SK-N-SH treated with all-trans-retinoic acid at 6 μM for 48 hours (cell line): ENCODE data around the gene CPA3.
A peak's percentile ranks its signal among the peaks of the same experiment; 100 is the strongest.

Experiments
- ATAC-seq: fragments of 200-7000 bp; cut with Tn5 transposase; 3 replicates; pipeline ENCODE4 v1.9.1; 2020; ENCODE audit warnings: mild to moderate bottlenecking, moderate library complexity
- ARNTL ChIP-seq: fragments of 450-650 bp; formaldehyde crosslinking; IDR thresholded peaks from 2 replicates; pipeline ENCODE4 v1.5.0; 2020; ENCODE audit warnings: low read depth, mild to moderate bottlenecking, moderate library complexity, borderline replicate concordance
- BACH2 ChIP-seq: fragments of 250-450 bp; sonication (Bioruptor Pico); IDR thresholded peaks from 2 replicates; pipeline ENCODE4 v1.9.0; 2021; ENCODE audit warnings: mild to moderate bottlenecking, borderline replicate concordance
- CSDC2 ChIP-seq: fragments of 250-450 bp; sonication (Bioruptor Pico); IDR thresholded peaks from 2 replicates; pipeline ENCODE4 v1.5.0; 2020; ENCODE audit warnings: mild to moderate bottlenecking, moderate library complexity
- CSRNP3 ChIP-seq: fragments of 250-450 bp; sonication (Bioruptor Pico); IDR thresholded peaks from 2 replicates; pipeline ENCODE4 v1.5.1; 2021; ENCODE audit warnings: mild to moderate bottlenecking, moderate library complexity
- ESRRG ChIP-seq: fragments of 250-450 bp; sonication (Bioruptor Pico); IDR thresholded peaks from 2 replicates; pipeline ENCODE4 v1.6.1; 2021; ENCODE audit warnings: mild to moderate bottlenecking
- GLIS3 ChIP-seq: fragments of 250-450 bp; sonication (Bioruptor Pico); IDR thresholded peaks from 2 replicates; pipeline ENCODE4 v1.5.0; 2020; ENCODE audit warnings: mild to moderate bottlenecking, moderate library complexity
- ISL1 ChIP-seq: fragments of 250-450 bp; sonication (Bioruptor Pico); IDR thresholded peaks from 2 replicates; pipeline ENCODE4 v2.1.2; 2022; ENCODE audit warnings: mild to moderate bottlenecking, moderate library complexity
- OSR1 ChIP-seq: fragments of 250-450 bp; sonication (Bioruptor Pico); IDR thresholded peaks from 2 replicates; pipeline ENCODE4 v1.8.0; 2022; ENCODE audit warnings: moderate library complexity, mild to moderate bottlenecking, inconsistent platforms
- POU6F1 ChIP-seq: fragments of 250-450 bp; sonication (Bioruptor Pico); IDR thresholded peaks from 2 replicates; pipeline ENCODE4 v1.8.0; 2021; ENCODE audit warnings: low read depth, mild to moderate bottlenecking, moderate library complexity, borderline replicate concordance
- PPARA ChIP-seq: fragments of 250-450 bp; sonication (Bioruptor Pico); IDR thresholded peaks from 2 replicates; pipeline ENCODE4 v1.5.0; 2020; ENCODE audit warnings: mild to moderate bottlenecking, borderline replicate concordance
- RARB ChIP-seq: fragments of 250-450 bp; sonication (Bioruptor Pico); IDR thresholded peaks from 2 replicates; pipeline ENCODE4 v1.8.0; 2021; ENCODE audit warnings: mild to moderate bottlenecking, moderate library complexity
- SNAI2 ChIP-seq: fragments of 250-450 bp; sonication (Bioruptor Pico); IDR thresholded peaks from 2 replicates; pipeline ENCODE4 v1.5.0; 2020; ENCODE audit warnings: mild to moderate bottlenecking, moderate library complexity
- TCF4 ChIP-seq: fragments of 250-450 bp; sonication (Bioruptor Pico); IDR thresholded peaks from 2 replicates; pipeline ENCODE4 v1.8.0; 2021; ENCODE audit warnings: mild to moderate bottlenecking, moderate library complexity, borderline replicate concordance
- TOX ChIP-seq: fragments of 250-450 bp; sonication (Bioruptor Pico); IDR thresholded peaks from 2 replicates; pipeline ENCODE4 v1.8.0; 2021; ENCODE audit warnings: mild to moderate bottlenecking, moderate library complexity, borderline replicate concordance
- TSHZ2 ChIP-seq: fragments of 250-450 bp; sonication (Bioruptor Pico); IDR thresholded peaks from 2 replicates; pipeline ENCODE4 v1.5.0; 2020; ENCODE audit warnings: mild to moderate bottlenecking, moderate library complexity
- ZC3H10 ChIP-seq: fragments of 250-450 bp; sonication (Bioruptor Pico); IDR thresholded peaks from 2 replicates; pipeline ENCODE4 v1.5.1; 2021; ENCODE audit warnings: mild to moderate bottlenecking, moderate library complexity
- ZFP3 ChIP-seq: fragments of 250-450 bp; sonication (Bioruptor Pico); IDR thresholded peaks from 2 replicates; pipeline ENCODE4 v1.5.0; 2020; ENCODE audit warnings: mild to moderate bottlenecking, moderate library complexity
- ZFP30 ChIP-seq: fragments of 450-650 bp; formaldehyde crosslinking; IDR thresholded peaks from 2 replicates; pipeline ENCODE4 v1.5.0; 2022; ENCODE audit warnings: mild to moderate bottlenecking, moderate library complexity
- ZNF565 ChIP-seq: fragments of 450-650 bp; formaldehyde crosslinking; conservative IDR thresholded peaks from 2 replicates; pipeline ENCODE4 v1.5.0; 2020; ENCODE audit warnings: low read depth, mild to moderate bottlenecking, moderate library complexity
- ZNF70 ChIP-seq: fragments of 450-650 bp; formaldehyde crosslinking; IDR thresholded peaks from 2 replicates; pipeline ENCODE4 v1.5.0; 2020; ENCODE audit warnings: mild to moderate bottlenecking, moderate library complexity
- ZNF8 ChIP-seq: fragments of 450-650 bp; formaldehyde crosslinking; IDR thresholded peaks from 2 replicates; pipeline ENCODE4 v1.5.0; 2020; ENCODE audit warnings: mild to moderate bottlenecking, moderate library complexity

The CPA3 gene

GRCh38 chr3:148823026-148823425, 42.1 kb upstream of the CPA3 start:
- no peak for ATAC-seq
- TF ChIP-seq ESRRG (CRISPR knock-in tag) (no peak), POU6F1 (CRISPR knock-in tag) (no peak), TOX (CRISPR knock-in tag) (no peak), TSHZ2 (CRISPR knock-in tag) (no peak), CSDC2 (CRISPR knock-in tag) (no peak), SNAI2 (CRISPR knock-in tag) (no peak), ZC3H10 (CRISPR knock-in tag) (no peak), RARB (CRISPR knock-in tag) (no peak), ZNF565 (CRISPR knock-in tag) (no peak), ARNTL (CRISPR knock-in tag) (no peak), BACH2 (CRISPR knock-in tag) (no peak), TCF4 (CRISPR knock-in tag) (no peak), OSR1 (CRISPR knock-in tag) (no peak), ZNF70 (CRISPR knock-in tag) (no peak)

GRCh38 chr3:148825476-148825875, 39.6 kb upstream of the CPA3 start:
- no peak for ATAC-seq
- no peak for TF ChIP-seq CSRNP3 (CRISPR knock-in tag)
- TF ChIP-seq POU6F1 (CRISPR knock-in tag) = no peak
- TF ChIP-seq OSR1 (CRISPR knock-in tag) = no peak
- no peak for TF ChIP-seq ZNF8
- TF ChIP-seq, all 23 proteins: peak for 0

- ATAC-seq = no peak
- TF ChIP-seq ESRRG (CRISPR knock-in tag) = no peak
- TF ChIP-seq BACH2 (CRISPR knock-in tag) = no peak
- no peak for TF ChIP-seq OSR1 (CRISPR knock-in tag)
- no peak for TF ChIP-seq ZFP3 (CRISPR knock-in tag)
- no peak for TF ChIP-seq CSDC2 (CRISPR knock-in tag)
- no peak for TF ChIP-seq ARNTL (CRISPR knock-in tag)
- TF ChIP-seq ZFP30 (CRISPR knock-in tag) = no peak
Measured at GRCh38 chr3:148827585-148827984, 37.5 kb upstream of the CPA3 start, which contains the start of gene CPB1. Gene CPB1, plus strand, starts transcription at chr3:148827811. Its CDS starts 13 bp downstream, at chr3:148827824.

GRCh38 chr3:148828136-148828690, 36.9 kb upstream of the CPA3 start:
- ATAC-seq = no peak

GRCh38 chr3:148829926-148830325, 35.2 kb upstream of the CPA3 start:
- ATAC-seq = no peak
- no peak for TF ChIP-seq OSR1 (CRISPR knock-in tag)
- no peak for TF ChIP-seq BACH2 (CRISPR knock-in tag)
- TF ChIP-seq TOX (CRISPR knock-in tag) = no peak
- TF ChIP-seq TCF4 (CRISPR knock-in tag) = no peak
- no peak for TF ChIP-seq RARB (CRISPR knock-in tag)
- no peak for TF ChIP-seq ISL1 (CRISPR knock-in tag)
- TF ChIP-seq CSRNP3 (CRISPR knock-in tag) = no peak
- TF ChIP-seq PPARA (CRISPR knock-in tag) = no peak
- no peak for TF ChIP-seq ESRRG (CRISPR knock-in tag)
- no peak for TF ChIP-seq ZFP30 (CRISPR knock-in tag)
- no peak for TF ChIP-seq ARNTL (CRISPR knock-in tag)
- no peak for TF ChIP-seq ZNF70 (CRISPR knock-in tag)
- no peak for TF ChIP-seq GLIS3 (CRISPR knock-in tag)

More at GRCh38 chr3:148828136-148828690, 36.9 kb upstream of the CPA3 start:
- TF ChIP-seq ISL1 (CRISPR knock-in tag) = peak; percentile 46
- no peak; the same call in 1 of the 2 replicates for TF ChIP-seq TOX (CRISPR knock-in tag)
- TF ChIP-seq ZC3H10 (CRISPR knock-in tag) = 0 out of 2 replicates have a peak, but pooled peaks have one; percentile 18
- no peak for TF ChIP-seq ESRRG (CRISPR knock-in tag)
